HG02943 (cell line): ENCODE measurements around the gene FBXW7.

ENCODE experiments used
- ATAC-seq: cut with Tn5 transposase; IDR thresholded peaks from one replicate; pipeline ENCODE4 v1.9.1; 2021; ENCODE audit warnings: mild to moderate bottlenecking, low read depth, moderate library complexity; ENCODE audit not compliant: unreplicated experiment

The FBXW7 gene

DNA sequence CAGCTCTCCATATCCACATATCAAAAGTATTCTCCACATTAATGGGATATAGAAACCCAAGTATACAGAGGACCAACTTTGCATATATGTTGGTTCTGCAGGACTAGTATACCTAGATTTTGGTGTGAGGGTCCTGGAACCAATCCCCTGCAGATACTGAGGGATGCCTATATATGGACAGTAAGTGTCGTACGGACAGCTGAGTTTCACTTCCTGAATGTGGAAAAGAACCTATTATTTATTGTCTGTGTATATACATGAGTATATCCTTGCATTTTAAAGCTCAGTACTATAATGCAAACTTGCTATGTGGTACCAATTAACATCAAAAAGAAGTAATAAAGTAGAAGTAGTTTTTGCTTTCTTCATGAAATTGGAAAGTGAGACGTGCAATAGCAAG, 101.9 kb downstream of the FBXW7 start:
- ATAC-seq: no peak

DNA sequence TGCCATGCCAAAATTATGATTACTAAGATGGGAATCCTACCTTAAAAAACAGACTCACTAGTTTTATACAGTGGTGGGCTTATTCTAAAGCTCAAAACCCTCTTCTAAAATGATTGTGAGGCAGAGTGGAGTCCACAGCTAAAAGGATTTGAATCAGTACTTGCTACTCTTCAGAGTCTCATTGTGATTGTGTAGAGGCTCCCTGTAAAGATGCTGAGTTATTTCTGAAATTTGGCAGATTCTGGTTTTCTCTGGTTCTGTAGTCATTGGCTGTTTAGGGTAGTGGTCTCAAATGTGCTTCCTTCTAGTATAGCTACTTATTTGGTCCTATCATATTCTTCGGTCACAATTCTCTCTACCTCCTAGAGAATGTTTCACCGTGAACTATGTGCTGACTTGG, 104.1 kb downstream of the FBXW7 start:
- no peak for ATAC-seq

DNA sequence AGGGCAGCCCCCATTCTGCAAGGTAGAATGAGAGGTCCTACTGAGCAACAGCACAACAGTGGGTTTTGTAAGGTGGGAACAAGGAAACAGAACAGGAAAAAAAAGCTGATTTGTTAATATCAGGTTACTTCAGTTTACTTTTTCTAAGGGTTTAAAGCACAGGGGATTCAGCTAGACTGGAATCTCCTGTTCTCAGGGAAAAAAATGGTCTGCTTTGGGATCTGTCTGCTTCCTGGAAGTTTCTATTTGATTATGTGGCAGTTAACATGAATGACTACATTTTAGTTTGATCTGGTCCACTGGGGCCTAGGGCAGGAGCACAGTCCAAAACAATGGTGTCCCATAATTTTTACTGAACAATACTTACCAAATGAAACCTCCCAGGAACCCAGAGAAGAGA, 104.6 kb downstream of the FBXW7 start:
- no peak for ATAC-seq

DNA sequence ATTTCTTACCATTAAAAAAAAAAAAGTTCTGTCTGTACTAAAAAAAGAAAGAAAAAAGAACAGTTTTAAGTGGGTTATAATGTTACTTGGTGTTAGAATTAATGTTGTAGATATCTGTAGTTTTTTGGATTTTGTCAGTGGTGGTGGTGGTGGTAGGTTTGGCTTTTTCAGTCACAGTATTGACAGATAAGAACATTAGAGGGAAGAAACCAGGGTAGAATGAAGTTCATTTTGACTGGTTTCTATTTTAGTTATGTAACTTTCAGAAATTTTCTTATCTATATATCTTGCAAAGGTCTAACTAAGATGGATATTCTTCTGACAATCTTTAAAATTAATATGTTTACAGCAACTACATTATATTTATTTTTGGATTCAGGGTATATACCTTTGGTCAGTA, 105.4 kb downstream of the FBXW7 start:
- no peak for ATAC-seq

DNA sequence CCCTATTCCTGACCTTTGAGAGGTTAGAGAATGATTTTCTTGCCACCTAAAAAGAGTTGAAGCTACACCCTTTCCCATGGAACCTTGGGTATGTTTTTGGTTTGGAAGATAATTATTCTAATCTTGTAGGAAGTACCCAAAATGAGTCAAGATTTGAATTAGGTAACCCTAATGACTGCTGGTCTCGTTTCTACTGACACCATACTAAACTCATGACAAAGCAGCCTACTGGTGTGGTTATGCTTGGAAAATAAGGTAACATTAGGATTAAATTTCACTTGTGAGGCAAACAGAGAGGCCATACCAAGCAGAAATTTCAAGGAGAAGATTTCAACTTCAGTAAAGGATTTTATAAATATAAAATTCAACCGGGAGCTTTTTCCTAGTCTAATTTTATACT, 107.9 kb downstream of the FBXW7 start:
- ATAC-seq: no peak

DNA sequence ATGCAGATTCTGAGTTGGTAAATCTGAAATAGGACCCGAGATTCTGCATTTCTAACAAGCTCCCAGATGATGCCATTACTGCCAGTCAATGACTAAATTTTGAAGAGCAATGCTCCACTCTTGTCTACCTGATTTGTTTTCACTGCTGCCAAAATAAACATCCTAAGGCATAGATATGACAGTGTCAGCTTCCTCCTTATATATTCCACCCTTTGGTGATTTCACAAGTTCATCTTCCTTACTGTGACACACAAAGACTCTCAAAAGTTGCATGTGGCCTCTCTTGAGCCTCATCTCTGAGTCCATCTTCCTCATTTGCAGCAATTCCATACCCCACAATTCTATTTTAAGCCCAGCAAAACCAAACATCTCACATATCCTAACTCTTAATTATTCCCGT, 110.9 kb downstream of the FBXW7 start:
- no peak for ATAC-seq

DNA sequence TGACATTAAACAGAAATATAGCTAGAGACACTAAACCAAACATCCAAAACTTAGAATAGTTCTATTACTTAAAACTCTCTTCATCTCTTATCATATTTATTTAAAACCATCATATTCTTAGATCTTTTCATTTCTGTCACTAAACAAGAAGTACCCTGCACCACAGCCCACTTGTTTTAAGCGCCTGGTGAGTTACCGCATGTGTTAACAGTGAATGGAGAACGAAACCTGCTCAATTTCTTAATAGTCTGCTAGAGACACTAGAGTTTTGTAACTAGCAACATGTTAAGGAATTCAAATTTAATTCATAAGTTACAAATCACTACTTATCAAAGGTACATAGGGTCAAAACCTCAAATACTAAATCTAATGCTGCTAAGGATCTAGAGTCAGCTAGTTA, 111.5 kb downstream of the FBXW7 start:
- ATAC-seq: no peak

DNA sequence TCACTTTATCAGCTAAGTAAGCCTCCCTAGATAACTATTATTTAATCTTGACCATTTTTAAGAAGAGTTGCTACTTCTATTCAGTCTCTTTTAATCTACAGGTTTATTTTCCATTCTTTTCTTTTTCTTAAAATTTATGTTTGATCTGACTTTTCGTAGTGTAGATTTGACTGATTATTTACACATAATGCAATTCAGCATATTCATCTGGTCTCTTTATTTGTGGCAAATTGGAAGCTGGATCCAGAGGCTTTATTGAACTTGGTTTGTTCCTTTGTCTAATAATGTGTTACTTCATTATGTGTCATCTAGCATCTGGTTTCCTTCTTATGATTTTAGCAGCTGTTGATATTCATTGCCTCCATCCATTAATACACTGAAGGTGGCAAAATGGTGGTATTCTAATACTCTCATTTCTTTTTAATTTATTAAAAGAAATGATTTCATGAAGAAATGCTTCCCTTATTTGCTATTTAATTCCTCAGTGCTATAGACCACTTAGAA, 113.0 kb downstream of the FBXW7 start:
- no peak for ATAC-seq

DNA sequence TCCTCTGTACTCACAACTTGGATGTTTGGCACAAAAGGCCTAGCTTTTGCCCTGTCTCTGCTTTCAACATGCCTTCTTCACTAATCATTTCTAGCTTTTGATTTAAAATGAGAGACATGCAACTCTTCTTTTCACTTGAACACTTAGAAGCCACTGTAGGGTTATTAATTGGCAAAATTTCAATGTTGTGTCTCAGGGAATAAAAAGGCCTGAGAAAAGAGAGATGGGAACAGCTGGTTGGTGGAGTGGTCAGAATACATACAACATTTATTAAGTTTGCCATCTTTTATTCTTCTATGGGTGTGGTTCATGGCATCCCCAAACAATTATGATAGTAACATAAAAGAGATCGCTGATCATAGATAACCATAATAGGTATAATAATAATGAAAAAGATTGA, 114.3 kb downstream of the FBXW7 start:
- ATAC-seq: no peak

DNA sequence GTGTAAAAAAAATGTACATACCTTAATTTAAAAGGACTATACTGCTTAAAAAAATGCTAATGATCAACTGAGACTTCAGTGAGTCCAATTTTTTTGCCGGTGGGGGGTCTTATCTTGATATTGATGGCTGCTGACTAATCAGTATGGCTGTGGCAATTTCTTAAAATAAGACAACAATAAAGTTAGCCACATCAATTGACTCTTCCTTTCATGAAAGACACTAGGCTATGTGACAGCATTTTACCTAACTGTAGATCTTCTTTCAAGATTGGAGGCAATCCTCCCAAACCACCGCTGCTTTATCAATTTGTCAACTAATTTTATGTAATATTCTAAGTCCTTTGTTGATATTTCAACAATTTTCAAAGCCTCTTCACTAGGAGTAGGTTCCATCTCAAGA, 116.1 kb downstream of the FBXW7 start:
- no peak for ATAC-seq

DNA sequence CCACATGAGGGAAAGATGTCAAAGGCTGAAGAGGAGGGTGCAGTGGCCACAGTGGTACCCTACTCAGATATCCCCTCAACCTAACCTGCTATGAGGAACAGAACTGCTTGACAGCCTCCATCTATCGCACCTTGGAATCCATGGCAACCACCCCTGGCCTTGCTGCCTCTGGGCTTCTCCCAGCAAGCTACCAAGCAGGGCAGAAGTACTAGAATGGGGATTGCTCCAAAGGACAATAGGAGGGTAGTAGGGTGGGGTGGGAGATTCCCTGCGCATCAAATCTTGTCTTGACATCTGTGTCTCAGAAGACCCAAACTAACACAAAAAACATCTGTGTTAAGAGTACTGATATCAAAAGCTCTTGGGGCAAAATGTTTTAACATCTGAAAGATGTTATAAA, 118.2 kb downstream of the FBXW7 start:
- no peak for ATAC-seq

DNA sequence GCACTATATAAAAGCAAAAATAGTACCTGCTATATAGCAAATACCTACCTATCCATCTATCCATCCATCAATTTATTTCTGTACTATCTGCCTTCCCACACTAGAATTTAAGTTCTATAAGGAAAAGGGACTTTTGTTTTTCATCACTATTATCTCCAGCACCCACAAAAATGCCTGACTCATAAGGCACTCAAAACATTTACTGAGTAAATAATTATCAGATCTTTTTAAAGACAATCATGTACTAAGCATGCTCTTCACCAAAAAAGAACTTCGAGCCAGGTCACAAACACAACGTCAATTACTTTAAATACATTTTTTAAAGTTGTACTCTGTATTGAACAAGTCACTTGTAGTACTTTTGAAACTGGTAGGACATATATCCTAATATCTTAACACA, 119.9 kb downstream of the FBXW7 start:
- no peak for ATAC-seq

DNA sequence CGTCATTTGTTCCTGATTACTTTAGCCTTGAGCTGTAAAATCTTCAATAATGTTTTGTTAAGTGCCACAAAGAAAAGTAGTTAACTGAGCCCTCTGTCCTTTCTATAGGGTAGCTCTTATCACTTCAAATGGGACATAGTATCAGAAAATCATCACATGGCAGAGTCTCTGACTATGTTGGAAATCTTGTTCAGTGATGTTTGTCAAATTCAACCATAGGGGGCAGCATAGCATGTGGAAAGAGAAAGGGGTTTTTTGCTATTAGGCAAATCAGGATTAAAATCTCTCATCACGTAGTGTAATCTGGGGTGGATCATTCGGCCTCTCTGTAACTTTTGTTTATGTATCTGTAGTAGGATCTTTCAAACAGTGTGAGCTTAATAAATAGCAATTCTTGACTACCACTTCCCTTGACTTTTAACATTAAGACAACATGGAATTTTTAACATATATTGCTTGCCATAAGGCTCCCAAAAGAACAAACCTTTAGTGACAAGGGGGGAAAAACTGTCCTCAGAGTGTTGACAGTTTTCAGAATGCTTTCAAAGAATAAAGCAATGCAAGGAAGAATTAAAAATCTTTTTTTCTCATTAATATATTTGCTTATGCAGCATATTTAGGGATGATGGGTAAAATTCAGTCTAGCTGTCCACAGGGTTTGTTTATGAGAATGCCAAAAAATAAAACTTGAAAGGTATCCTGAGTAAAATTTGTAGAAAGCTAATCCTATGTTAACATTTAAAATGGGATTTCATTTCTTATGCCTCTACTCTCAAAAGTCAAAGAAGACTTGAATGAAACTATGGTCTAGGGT, 127.2 kb downstream of the FBXW7 start:
- ATAC-seq: no peak

DNA sequence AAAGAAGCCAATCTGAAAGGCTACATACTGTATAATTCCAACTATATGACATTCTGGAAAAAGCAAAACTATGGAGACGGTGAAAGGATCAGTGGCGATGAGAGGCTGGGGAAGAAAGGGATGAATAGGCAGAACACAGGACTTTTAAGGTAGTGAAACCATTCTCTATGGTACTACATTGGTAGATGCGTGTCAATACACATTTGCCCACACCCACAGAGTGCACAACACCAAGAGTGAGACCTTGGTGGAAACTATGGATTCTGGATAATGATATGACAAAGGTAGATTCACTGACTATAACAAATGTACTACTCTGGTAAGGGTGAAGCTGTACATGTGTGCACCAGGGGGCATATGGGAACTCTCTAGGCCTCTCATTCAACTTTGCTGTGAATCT, 134.5 kb downstream of the FBXW7 start:
- no peak for ATAC-seq

DNA sequence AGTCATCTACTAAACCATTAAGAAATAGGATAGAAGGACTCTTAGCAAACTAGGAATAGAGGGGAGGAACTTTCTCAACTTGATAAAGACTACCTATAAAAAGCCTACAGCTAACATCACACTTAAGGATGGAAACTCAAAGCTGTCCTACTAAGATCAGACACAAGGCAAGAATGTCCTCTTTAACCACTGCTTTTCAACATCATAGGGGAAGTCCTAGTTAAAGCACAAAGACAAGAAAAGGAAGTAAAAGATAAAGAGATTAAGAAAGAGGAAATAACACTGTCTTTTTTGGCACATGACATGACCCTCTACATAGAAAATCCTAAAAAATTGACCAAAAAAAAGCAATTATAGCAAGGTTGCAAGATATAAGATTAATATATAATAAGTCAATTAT, 136.6 kb downstream of the FBXW7 start:
- no peak for ATAC-seq

DNA sequence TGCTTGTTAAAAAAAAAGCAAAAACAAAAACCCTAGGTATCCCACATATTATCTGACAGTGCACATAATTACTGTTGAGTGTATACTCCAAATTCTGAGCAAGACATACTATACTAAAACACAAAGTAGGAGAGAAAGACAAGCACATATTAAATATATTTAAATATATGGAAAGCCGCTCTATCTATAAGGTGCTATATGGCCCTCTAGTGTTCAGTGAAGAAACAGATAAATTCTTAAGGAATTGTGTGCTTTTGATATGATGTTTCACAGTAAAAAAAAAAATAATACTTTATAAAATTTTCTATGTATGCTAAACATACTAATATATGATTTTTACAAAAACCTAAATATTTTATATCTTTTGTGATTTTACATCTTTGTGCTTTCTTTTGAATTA, 137.8 kb downstream of the FBXW7 start:
- no peak for ATAC-seq

DNA sequence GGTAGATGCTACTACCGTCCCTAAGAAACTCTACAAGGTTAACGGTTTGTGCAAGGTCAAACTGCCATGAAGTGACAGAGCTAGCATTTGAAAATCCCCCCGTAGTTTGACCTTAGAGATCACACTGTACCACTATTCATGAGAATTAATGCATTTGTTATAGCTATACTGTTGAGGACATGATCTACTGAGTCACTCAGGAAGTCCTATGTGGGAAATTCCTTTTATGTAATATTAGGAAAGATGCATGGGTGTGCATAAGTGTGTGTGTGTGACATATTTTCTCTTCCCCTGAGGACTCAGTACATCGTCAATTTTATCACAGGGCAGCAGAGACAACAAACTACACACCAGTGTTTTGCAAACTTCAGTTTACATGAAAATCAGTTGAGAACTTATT, 141.1 kb downstream of the FBXW7 start:
- no peak for ATAC-seq

DNA sequence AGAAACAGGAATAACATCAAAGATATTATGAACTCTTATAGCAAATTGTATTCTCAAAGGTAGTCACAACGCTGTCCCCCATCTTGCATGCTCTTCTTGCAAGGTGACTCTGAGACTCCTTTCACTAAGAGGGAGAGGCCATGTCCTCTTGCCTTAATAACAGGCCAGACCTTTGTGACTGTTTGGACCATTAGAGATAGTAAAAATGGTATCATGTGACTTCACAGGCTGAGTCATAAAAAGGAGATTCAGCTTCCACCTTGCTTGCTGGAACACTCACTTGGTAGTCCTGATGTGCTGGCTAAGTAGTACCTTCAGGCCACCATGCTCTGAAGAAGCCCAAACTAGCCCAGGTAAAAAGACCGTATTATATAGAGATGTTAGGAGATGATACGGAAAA, 143.8 kb downstream of the FBXW7 start:
- ATAC-seq: no peak

DNA sequence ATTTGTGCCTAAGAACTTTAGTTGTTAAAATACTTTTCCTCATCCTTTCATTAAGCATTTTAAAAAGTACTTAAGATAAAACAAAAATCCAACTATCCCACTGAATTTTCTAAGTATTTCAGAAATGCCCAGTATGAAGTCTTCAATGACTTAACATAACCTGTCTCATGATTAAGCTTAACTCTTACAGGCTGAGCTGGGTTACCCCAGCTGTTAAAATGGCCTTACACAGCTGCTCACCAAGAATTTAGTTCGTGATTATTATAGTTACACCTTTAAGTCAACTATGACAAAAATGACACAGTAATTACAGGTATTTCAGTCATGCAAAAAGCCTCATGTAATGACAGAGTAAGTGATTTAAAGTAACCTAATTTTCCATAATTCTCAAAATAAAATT, 145.7 kb downstream of the FBXW7 start:
- no peak for ATAC-seq

DNA sequence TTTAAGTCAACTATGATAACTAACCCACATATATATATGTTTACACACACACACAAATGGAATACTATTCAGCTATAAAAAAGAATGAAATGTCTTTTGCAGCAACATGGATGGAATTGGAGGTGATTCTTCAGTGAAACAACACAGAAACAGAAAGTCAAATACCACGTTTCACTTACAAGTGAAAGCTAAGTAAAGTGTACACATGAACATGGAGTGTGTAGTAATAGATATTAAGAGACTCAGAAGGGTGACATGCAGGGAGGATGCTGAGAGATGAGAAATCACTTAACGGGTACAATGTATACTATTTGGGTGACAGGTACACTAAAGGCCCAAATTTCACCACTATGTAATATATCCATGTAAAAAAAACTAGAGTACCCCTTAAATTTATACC, 146.5 kb downstream of the FBXW7 start:
- no peak for ATAC-seq

DNA sequence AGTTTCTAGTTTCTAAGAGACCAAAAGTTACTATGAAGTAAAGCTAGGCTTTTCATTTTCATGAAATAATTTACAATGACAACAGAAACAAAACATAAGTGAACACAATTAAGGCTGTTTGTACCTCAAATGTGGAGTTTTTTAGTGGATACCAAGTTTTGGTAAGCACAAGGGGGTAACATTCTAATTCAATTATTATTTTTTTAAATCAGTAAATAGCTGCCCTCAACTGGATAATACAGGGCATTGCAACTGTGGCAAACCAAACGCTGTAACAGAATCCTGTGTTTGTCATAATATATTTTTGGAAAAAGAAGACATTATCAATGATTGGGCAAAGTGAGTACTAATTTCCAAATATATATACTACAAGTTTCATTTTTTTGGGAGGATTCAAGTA, 150.3 kb downstream of the FBXW7 start:
- no peak for ATAC-seq

DNA sequence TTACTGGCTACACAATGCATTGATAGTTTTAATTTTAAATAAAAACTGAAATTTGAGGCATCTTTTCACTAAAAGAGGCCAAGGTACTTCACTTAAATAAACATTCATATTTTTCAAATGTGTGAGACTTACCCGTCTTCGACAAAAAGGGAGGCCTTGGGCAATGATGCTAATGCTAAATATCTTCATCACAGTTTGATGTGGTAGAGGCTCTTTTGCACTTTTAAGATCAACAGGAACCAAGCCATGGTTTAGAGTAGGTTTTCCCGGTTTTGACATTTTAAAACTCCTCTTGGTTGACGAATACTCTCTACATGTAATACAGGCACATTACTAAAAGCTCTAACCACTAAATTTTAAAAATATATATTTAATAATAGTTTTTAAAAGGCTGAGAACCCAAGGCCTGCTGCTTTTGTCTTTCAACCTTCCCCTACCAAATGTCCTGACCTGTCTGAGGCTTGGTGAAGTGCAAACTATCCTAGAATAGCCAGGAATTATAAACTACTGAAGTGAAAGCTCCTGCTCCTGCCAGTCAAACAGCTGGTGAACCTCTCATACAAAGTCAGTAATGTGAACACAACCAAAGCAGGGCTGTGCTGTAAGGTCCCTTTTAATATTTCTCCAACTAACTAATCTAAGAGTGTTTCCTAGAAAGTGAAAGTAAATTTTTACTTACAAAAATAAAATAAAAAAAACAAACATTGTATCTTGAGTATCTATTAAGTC, 153.7 kb downstream of the FBXW7 start:
- no peak for ATAC-seq
